ENCODE results near the gene FBXO21.

- TF ChIP-seq ZNF513 (CRISPR knock-in tag; conservative IDR thresholded peaks at IDR 0.05) (no peak), ZNF414 (CRISPR knock-in tag; IDR thresholded peaks at IDR 0.05) (no peak), NFE2L1 (CRISPR knock-in tag; IDR thresholded peaks at IDR 0.05; ENCODE audit: borderline replicate concordance) (no peak), ZNF354B (CRISPR knock-in tag; IDR thresholded peaks at IDR 0.05) (no peak)
Measured at GRCh38 chr12:117162633-117163032, 27.6 kb downstream of the FBXO21 start.

Measured in HepG2 (cell line).